ENCODE measurements around the gene SPO11. TPM values are rescaled to one million over a fixed set of nuclear protein-coding genes. Genes with fewer than 3 reads are reported as not detected.

The SPO11 gene
- total and polyA plus RNA-seq, 2 of the 8 experiments (the other 6 are each of a cell fraction or from before 2014, with no cell fraction given), result not detected

- Histone ChIP-seq H3K4me3 (ENCODE audit: extremely low read depth in 1 of 4, insufficient read depth in 2 of 4, low read depth in 3 of 4, low read length in 4 of 4) (no peak overlapping the region), H3K79me1 (ENCODE audit: low read depth, low read length) (no peaks in the 10 kb centered on the region), H2BK20ac (ENCODE audit: low read length) (no peak overlapping the region), H3K27ac (ENCODE audit: low read depth, low read length) (no peak overlapping the region), H3K23ac (ENCODE audit: insufficient read length) (no peak overlapping the region), H2AFZ (ENCODE audit: low read length) (no peak overlapping the region), H2BK120ac (replicated peaks; ENCODE audit: low read depth, low read length) (no peak overlapping the region), H3K4ac (replicated peaks; ENCODE audit: insufficient read length, low read depth, low read length) (no peak overlapping the region), H3K18ac (ENCODE audit: extremely low read depth, low read length) (no peak overlapping the region), H3K9me3 (ENCODE audit: insufficient read depth in 2 of 2, low read depth in 1 of 2, low read length in 1 of 2) (no peaks in the 10 kb centered on the region), H2AK5ac (ENCODE audit: low read depth, low read length) (no peak overlapping the region), H3K4me1 (replicated peaks in 1 of 4; ENCODE audit: control insufficient read depth in 3 of 4, insufficient read depth in 4 of 4, low read length in 3 of 4) (peaks cover 0 to 12% (median 9%) of the 10 kb centered on the region in 4 experiments; a peak in 5 of 7 replicates), H3K27me3 (replicated peaks in 1 of 4; ENCODE audit: control insufficient read depth in 3 of 4, extremely low read depth in 1 of 4, insufficient read depth in 3 of 4, low read length in 3 of 4) (peaks cover 0 to 10% (median 4%) of the 10 kb centered on the region in 4 experiments; a peak in 4 of 7 replicates), H2BK5ac (ENCODE audit: low read depth, low read length) (no peak overlapping the region), H3K23me2 (ENCODE audit: low read depth, low read length) (peaks cover 5% of the 10 kb centered on the region; the same call in 1 of the 2 replicates), H4K20me1 (replicated peaks in 1 of 2; ENCODE audit: control insufficient read depth in 1 of 2, insufficient read depth in 2 of 2, low read length in 2 of 2) (peaks cover 0 to 3% of the 10 kb centered on the region in 2 experiments), H2BK15ac (ENCODE audit: low read length) (no peak overlapping the region), H3K36me3 (ENCODE audit: control insufficient read depth in 2 of 4, insufficient read depth in 4 of 4, low read length in 3 of 4) (no peaks in the 10 kb centered on the region), H3K9ac (replicated peaks in 1 of 4; ENCODE audit: extremely low read depth in 1 of 4, low read depth in 3 of 4, low read length in 3 of 4) (no peak overlapping the region), H3K79me2 (ENCODE audit: control insufficient read depth in 1 of 2, insufficient read depth in 2 of 2, low read length in 2 of 2) (no peaks in the 10 kb centered on the region), H3K14ac (ENCODE audit: insufficient read length) (no peak overlapping the region), H4K5ac (ENCODE audit: insufficient read length, low read depth, low read length) (no peak overlapping the region), H3K4me2 (ENCODE audit: insufficient read depth in 1 of 2, low read depth in 2 of 2, low read length in 2 of 2) (no peak overlapping the region), H4K8ac (ENCODE audit: extremely low read depth, insufficient read depth, low read length) (no peak overlapping the region), H3K56ac (replicated peaks; ENCODE audit: insufficient read length, low read depth, low read length) (no peak overlapping the region), H4K91ac (replicated peaks; ENCODE audit: insufficient read length, low read length) (no peak overlapping the region), H2BK12ac (ENCODE audit: low read depth, low read length) (no peak overlapping the region)
- FAIRE-seq (no peak), DNase-seq (ENCODE audit: low read depth in 1 of 2, low spot score in 2 of 2) (no peak)
- TF ChIP-seq, protein P1, sequence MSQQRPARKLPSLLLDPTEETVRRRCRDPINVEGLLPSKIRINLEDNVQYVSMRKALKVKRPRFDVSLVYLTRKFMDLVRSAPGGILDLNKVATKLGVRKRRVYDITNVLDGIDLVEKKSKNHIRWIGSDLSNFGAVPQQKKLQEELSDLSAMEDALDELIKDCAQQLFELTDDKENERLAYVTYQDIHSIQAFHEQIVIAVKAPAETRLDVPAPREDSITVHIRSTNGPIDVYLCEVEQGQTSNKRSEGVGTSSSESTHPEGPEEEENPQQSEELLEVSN (IDR thresholded peaks at IDR 0.05), result no peak
- no peak for TF ChIP-seq BCL11A (IDR thresholded peaks at IDR 0.05; ENCODE audit: low read depth in 2 of 2, low read length in 2 of 2)
- no peak for TF ChIP-seq EP300 (IDR thresholded peaks at IDR 0.05; ENCODE audit: borderline replicate concordance in 1 of 2, low read depth in 2 of 2, low read length in 2 of 2)
- no peak for TF ChIP-seq SAP30 (IDR thresholded peaks at IDR 0.05; ENCODE audit: insufficient read depth, insufficient replicate concordance, low read length)
- no peak for TF ChIP-seq RFX5 (IDR thresholded peaks at IDR 0.05; ENCODE audit: borderline replicate concordance, low read depth, low read length)
- no peak for TF ChIP-seq PHF8 (conservative IDR thresholded peaks at IDR 0.05; ENCODE audit: low read depth, low read length)
- TF ChIP-seq GABPA (IDR thresholded peaks at IDR 0.05; ENCODE audit: borderline replicate concordance, insufficient read depth, low read length), result no peak
- TF ChIP-seq, protein P2, sequence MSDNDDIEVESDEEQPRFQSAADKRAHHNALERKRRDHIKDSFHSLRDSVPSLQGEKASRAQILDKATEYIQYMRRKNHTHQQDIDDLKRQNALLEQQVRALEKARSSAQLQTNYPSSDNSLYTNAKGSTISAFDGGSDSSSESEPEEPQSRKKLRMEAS (IDR thresholded peaks at IDR 0.05), result no peak
- TF ChIP-seq ZNF274 (IDR thresholded peaks at IDR 0.05; ENCODE audit: borderline replicate concordance, extremely low read depth, low read length), result no peak
- no peak for TF ChIP-seq CBX5 (IDR thresholded peaks at IDR 0.05; ENCODE audit: low read depth, low read length)
- no peak for TF ChIP-seq CEBPB (IDR thresholded peaks at IDR 0.05; ENCODE audit: low read depth, low read length)
- TF ChIP-seq SP4 (IDR thresholded peaks at IDR 0.05; ENCODE audit: low read length), result no peak
- ChIA-PET CTCF (ENCODE audit: partially characterized antibody) (interaction anchor here (1.4 kb wide), 1 partner anchor 49 kb away, joined by 3 read pairs; no protein-coding TSS in a partner anchor), POLR2A (ENCODE audit: partially characterized antibody) (interaction anchor here (1.0 kb wide), 1 partner anchor 16 kb away, joined by 3 read pairs; no protein-coding TSS in a partner anchor)
- 93% methylated on average over 5 of the region's 6 CpGs; no CpG with 5 or more reads in 1 of the 2 experiments for WGBS, 2 experiments (ENCODE audit: extremely low coverage in 1 of 2, insufficient coverage in 1 of 2, insufficient read length in 1 of 2, insufficient replicate concordance in 2 of 2, low coverage in 1 of 2, low lambda C conversion rate in 2 of 2, missing lambda C conversion rate in 1 of 2)
Observed at GRCh38 chr20:57385940-57386339, 56.3 kb downstream of the SPO11 start.

Measured in H1 (cell line).